Measurements from ENCODE around the gene GPR55.

Gene GPR55

GRCh38 chr2:230907361-230908091 lies 17.5 kb downstream of the GPR55 start:
- Histone ChIP-seq H3K27me3 (ENCODE audit: control insufficient read depth in 1 of 2, insufficient read depth in 2 of 2, low read length in 2 of 2) (peaks cover 0 to 4% of the 10 kb centered on the region in 2 donors), H3K4me1 (ENCODE audit: control insufficient read depth in 1 of 2, insufficient read depth in 2 of 2, low read length in 2 of 2) (peaks cover 0 to 3% of the 10 kb centered on the region in 2 donors), H3K36me3 (ENCODE audit: control insufficient read depth in 1 of 2, insufficient read depth in 2 of 2, low read length in 2 of 2) (no peaks in the 10 kb centered on the region), H3K4me3 (ENCODE audit: low read depth in 1 of 2, low read length in 2 of 2) (no peak overlapping the region), H3K9ac (ENCODE audit: low read depth in 1 of 2, low read length in 2 of 2) (no peak overlapping the region), H3K27ac (ENCODE audit: low read depth, low read length) (no peak overlapping the region), H3K9me3 (ENCODE audit: control insufficient read depth in 1 of 2, low read length in 2 of 2) (no peaks in the 10 kb centered on the region)

- H3K27me3 ChIP-seq (ENCODE audit: control insufficient read depth in 1 of 2, insufficient read depth in 2 of 2, low read length in 2 of 2) = peaks cover 0 to 4% of the 10 kb centered on the region in 2 donors
- H3K9ac ChIP-seq (ENCODE audit: low read depth in 1 of 2, low read length in 2 of 2) = no peak overlapping the region
- H3K4me3 ChIP-seq (ENCODE audit: low read depth in 1 of 2, low read length in 2 of 2) = no peak overlapping the region
- H3K4me1 ChIP-seq (ENCODE audit: control insufficient read depth in 1 of 2, insufficient read depth in 2 of 2, low read length in 2 of 2) = peaks cover 0 to 3% of the 10 kb centered on the region in 2 donors
- no peaks in the 10 kb centered on the region for H3K9me3 ChIP-seq (ENCODE audit: control insufficient read depth in 1 of 2, low read length in 2 of 2)
- H3K36me3 ChIP-seq (ENCODE audit: control insufficient read depth in 1 of 2, insufficient read depth in 2 of 2, low read length in 2 of 2) = no peaks in the 10 kb centered on the region
- H3K27ac ChIP-seq (ENCODE audit: low read depth, low read length) = no peak overlapping the region
These were observed 18.4 kb downstream of the GPR55 start for GRCh38 chr2:230906471-230907230.

DNA sequence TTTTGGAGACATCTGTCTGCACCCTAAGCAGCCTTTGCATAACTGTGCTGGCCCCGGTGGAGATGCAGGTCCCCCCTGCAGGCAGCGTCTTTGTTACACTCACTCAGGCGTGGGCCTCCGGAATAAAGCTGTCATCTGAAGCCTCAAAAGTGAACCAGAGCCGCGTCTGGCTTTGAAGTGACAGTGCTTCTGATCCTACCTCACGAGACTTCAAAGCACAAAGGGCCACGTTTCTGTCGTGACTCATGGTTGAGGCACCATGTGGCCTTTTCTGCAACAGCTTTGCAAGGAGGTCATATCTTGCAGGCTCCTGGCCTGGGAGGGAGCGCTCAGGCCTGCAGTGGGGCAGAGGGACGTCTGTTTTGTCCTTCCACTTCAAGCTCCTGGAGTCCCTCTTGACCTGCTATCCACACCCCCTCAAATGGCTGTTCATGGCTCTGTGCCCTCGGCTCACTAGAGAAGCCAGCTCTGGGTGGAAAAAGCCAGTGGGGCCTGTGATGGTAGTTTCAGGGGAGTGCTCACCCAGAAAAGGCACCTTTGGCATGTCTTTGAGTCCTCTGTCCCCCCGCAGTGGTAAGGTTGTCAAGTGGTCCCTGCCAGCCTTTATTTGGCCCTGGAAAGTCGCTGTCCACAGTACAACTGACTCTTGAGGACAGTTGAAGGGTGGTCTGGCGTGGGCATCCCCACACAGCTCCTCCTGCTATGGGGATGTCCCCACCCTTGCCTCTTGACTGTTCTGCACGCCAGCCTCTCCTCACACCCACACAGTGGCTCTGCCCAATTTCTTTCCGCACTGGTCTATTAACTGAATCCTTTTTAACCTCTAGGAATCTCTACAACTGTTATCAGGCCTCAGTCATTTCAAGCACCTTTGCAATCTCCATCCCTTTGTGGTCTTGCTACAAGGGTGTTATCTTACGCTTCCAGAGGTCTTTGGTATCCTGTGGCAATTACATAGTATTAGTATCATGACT lies 19.3 kb downstream of the GPR55 start:
- Histone ChIP-seq H3K27me3 (ENCODE audit: control insufficient read depth in 1 of 2, insufficient read depth in 2 of 2, low read length in 2 of 2) (peaks cover 0 to 4% of the 10 kb centered on the region in 2 donors), H3K27ac (ENCODE audit: low read depth, low read length) (no peak overlapping the region), H3K9ac (ENCODE audit: low read depth in 1 of 2, low read length in 2 of 2) (no peak overlapping the region), H3K4me3 (ENCODE audit: low read depth in 1 of 2, low read length in 2 of 2) (no peak overlapping the region), H3K36me3 (ENCODE audit: control insufficient read depth in 1 of 2, insufficient read depth in 2 of 2, low read length in 2 of 2) (no peaks in the 10 kb centered on the region), H3K9me3 (ENCODE audit: control insufficient read depth in 1 of 2, low read length in 2 of 2) (no peaks in the 10 kb centered on the region), H3K4me1 (ENCODE audit: control insufficient read depth in 1 of 2, insufficient read depth in 2 of 2, low read length in 2 of 2) (peaks cover 0 to 3% of the 10 kb centered on the region in 2 donors)

DNA sequence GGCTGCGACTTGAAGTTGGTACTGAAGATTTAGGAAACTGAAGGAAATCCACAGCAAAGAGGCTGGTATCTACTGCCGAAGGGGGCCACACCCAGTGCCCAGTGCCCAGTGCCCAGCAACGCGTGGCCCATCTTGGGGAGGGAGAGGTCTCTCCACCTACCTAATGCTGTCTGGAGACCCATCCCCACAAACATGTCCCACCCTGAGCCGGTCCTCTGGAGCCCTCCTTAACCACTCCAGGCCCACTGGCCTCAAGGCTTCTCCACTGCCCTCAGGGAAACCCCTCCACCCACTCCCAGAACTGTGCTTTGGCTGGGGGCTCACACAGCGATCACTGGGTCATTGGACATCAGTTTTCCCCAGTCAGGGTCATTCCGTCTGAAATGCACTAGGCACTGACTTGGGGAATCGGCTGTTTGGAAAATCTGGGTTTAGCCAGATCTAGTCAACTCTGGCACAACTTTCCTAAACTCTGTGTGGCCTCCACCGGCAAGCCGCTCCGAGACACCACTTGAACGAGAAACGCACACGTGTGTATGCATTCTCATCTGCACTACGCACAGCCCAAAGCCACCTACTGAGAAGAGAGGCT lies 20.1 kb downstream of the GPR55 start:
- no peaks in the 10 kb centered on the region for H3K36me3 ChIP-seq (ENCODE audit: control insufficient read depth in 1 of 2, insufficient read depth in 2 of 2, low read length in 2 of 2)
- no peak overlapping the region for H3K9ac ChIP-seq (ENCODE audit: low read depth in 1 of 2, low read length in 2 of 2)
- H3K9me3 ChIP-seq (ENCODE audit: control insufficient read depth in 1 of 2, low read length in 2 of 2) = no peaks in the 10 kb centered on the region
- peaks cover 0 to 4% of the 10 kb centered on the region in 2 donors for H3K27me3 ChIP-seq (ENCODE audit: control insufficient read depth in 1 of 2, insufficient read depth in 2 of 2, low read length in 2 of 2)
- no peak overlapping the region for H3K4me3 ChIP-seq (ENCODE audit: low read depth in 1 of 2, low read length in 2 of 2)
- no peak overlapping the region for H3K27ac ChIP-seq (ENCODE audit: low read depth, low read length)
- peaks cover 0 to 3% of the 10 kb centered on the region in 2 donors for H3K4me1 ChIP-seq (ENCODE audit: control insufficient read depth in 1 of 2, insufficient read depth in 2 of 2, low read length in 2 of 2)

DNA sequence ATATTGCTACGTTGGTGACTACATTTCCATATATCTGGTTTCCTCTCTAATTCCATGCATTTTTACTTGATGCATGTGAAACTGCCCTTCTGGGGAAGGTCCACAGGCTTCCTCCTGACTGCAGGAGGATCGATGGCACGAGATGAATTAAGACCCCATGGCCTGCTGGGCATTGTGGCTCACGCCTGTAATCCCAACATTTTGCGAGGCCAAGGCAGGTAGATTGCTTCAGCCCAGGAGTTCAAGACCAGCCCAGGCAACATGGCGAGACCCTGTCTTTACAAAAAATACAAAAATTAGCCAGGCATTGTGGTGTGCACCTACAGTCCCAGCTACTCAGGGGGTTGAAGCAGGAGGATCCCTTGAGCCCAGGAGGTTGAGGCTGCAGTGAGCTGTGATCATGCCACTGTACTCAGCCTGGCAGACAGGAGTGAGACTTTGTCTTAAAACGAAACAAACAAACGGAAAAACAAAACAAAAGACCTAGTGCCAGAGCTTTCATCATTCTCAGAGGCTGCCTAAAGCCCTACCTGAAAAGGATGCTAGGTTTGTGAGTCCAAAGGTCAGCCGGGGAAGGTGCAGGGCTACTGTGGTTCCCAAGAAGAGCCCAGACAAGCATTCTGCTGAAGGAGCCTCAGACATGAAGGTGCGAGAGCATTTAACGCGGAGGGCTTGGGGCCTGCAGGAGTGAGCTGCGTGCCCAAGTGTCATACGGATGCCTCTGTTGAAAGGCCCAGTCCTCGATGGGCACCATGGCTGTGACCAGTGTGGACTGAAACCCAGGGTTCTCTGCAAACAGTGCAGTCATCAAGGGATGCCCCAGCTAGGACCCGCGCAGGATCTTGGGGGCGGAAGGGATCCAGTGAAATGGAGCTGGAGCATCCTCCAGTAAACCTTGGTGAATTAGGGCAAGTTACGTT lies 21.6 kb downstream of the GPR55 start:
- no peak overlapping the region for H3K4me3 ChIP-seq (ENCODE audit: low read depth in 1 of 2, low read length in 2 of 2)

DNA sequence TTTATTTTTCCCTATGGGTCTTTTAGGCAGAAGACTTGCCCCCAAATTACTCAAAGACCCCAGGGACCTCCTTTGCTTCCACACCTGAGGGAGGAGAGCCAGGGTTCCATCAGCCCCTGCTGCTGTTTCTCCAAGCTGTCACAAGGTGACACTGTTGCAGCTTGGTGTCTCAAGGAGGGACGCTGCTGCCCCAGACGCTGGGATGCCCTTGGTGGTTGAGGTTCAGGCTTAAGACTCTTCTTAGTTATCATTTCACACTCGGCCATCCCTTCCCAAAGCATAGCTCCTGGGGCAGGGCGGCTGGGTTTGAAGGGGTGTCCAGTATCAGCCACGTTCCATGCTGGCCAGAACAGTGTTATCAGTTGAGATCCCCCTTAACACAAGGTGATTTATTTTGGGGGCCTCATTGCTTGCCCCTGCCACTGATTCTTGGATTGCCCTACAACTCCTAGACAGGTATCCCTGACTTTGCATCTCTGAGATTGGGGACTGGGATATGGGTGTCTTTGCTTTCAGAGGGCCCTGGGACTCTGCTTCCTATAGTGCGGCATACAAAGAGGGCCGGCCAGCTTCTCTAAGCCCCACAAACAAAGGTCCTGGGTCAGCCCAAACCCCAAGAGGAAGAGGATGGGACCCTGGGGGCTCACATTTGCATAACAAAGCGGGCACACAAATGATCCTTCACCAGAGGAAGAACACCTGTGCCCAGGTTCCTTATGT lies 22.7 kb downstream of the GPR55 start:
- Histone ChIP-seq H3K27me3 (ENCODE audit: control insufficient read depth in 1 of 2, insufficient read depth in 2 of 2, low read length in 2 of 2) (peaks cover 0 to 4% of the 10 kb centered on the region in 2 donors), H3K27ac (ENCODE audit: low read depth, low read length) (no peak overlapping the region), H3K9me3 (ENCODE audit: control insufficient read depth in 1 of 2, low read length in 2 of 2) (no peaks in the 10 kb centered on the region)

More for the DNA sequence above, 21.6 kb downstream of the GPR55 start:
- Histone ChIP-seq H3K9ac (ENCODE audit: low read depth in 1 of 2, low read length in 2 of 2) (no peak overlapping the region), H3K4me1 (ENCODE audit: control insufficient read depth in 1 of 2, insufficient read depth in 2 of 2, low read length in 2 of 2) (peaks cover 0 to 3% of the 10 kb centered on the region in 2 donors), H3K27ac (ENCODE audit: low read depth, low read length) (no peak overlapping the region), H3K9me3 (ENCODE audit: control insufficient read depth in 1 of 2, low read length in 2 of 2) (no peaks in the 10 kb centered on the region), H3K36me3 (ENCODE audit: control insufficient read depth in 1 of 2, insufficient read depth in 2 of 2, low read length in 2 of 2) (no peaks in the 10 kb centered on the region), H3K27me3 (ENCODE audit: control insufficient read depth in 1 of 2, insufficient read depth in 2 of 2, low read length in 2 of 2) (peaks cover 0 to 4% of the 10 kb centered on the region in 2 donors)

GRCh38 chr2:230901006-230901405 lies 24.0 kb downstream of the GPR55 start:
- Histone ChIP-seq H3K27me3 (ENCODE audit: control insufficient read depth in 1 of 2, insufficient read depth in 2 of 2, low read length in 2 of 2) (no peaks in the 10 kb centered on the region), H3K9me3 (ENCODE audit: control insufficient read depth in 1 of 2, low read length in 2 of 2) (no peaks in the 10 kb centered on the region), H3K36me3 (ENCODE audit: control insufficient read depth in 1 of 2, insufficient read depth in 2 of 2, low read length in 2 of 2) (no peaks in the 10 kb centered on the region), H3K9ac (ENCODE audit: low read depth in 1 of 2, low read length in 2 of 2) (no peak overlapping the region), H3K4me3 (ENCODE audit: low read depth in 1 of 2, low read length in 2 of 2) (no peak overlapping the region), H3K27ac (ENCODE audit: low read depth, low read length) (no peak overlapping the region), H3K4me1 (ENCODE audit: control insufficient read depth in 1 of 2, insufficient read depth in 2 of 2, low read length in 2 of 2) (peaks cover 6 to 7% of the 10 kb centered on the region in 2 donors)

More for the DNA sequence above, 22.7 kb downstream of the GPR55 start:
- H3K36me3 ChIP-seq (ENCODE audit: control insufficient read depth in 1 of 2, insufficient read depth in 2 of 2, low read length in 2 of 2) = no peaks in the 10 kb centered on the region
- H3K4me1 ChIP-seq (ENCODE audit: control insufficient read depth in 1 of 2, insufficient read depth in 2 of 2, low read length in 2 of 2) = no peaks in the 10 kb centered on the region
- H3K4me3 ChIP-seq (ENCODE audit: low read depth in 1 of 2, low read length in 2 of 2) = no peak overlapping the region
- H3K9ac ChIP-seq (ENCODE audit: low read depth in 1 of 2, low read length in 2 of 2) = no peak overlapping the region

GRCh38 chr2:230900336-230900995 lies 24.6 kb downstream of the GPR55 start:
- H3K4me1 ChIP-seq (ENCODE audit: control insufficient read depth in 1 of 2, insufficient read depth in 2 of 2, low read length in 2 of 2) = peaks cover 12 to 13% of the 10 kb centered on the region in 2 donors
- no peaks in the 10 kb centered on the region for H3K9me3 ChIP-seq (ENCODE audit: control insufficient read depth in 1 of 2, low read length in 2 of 2)
- no peaks in the 10 kb centered on the region for H3K36me3 ChIP-seq (ENCODE audit: control insufficient read depth in 1 of 2, insufficient read depth in 2 of 2, low read length in 2 of 2)
- H3K4me3 ChIP-seq (ENCODE audit: low read depth in 1 of 2, low read length in 2 of 2) = no peak overlapping the region
- no peaks in the 10 kb centered on the region for H3K27me3 ChIP-seq (ENCODE audit: control insufficient read depth in 1 of 2, insufficient read depth in 2 of 2, low read length in 2 of 2)
- H3K9ac ChIP-seq (ENCODE audit: low read depth in 1 of 2, low read length in 2 of 2) = no peak overlapping the region
- H3K27ac ChIP-seq (ENCODE audit: low read depth, low read length) = no peak overlapping the region
